Measurements from ENCODE around the gene KRT81.

GRCh38 chr12:52324153-52324444 is 32.8 kb upstream of the KRT81 start:
- TF ChIP-seq POLR2A (IDR thresholded peaks at IDR 0.05) = no peak
- no peak for TF ChIP-seq CTCF (IDR thresholded peaks at IDR 0.05)

Data from gastroesophageal sphincter (tissue), 3 donors.